ENCODE data around the gene IMMP2L. TPM values are rescaled to one million over a fixed set of nuclear protein-coding genes. Genes with fewer than 3 reads are reported as not detected.

The IMMP2L gene
- total and polyA plus RNA-seq, 2 of the 13 experiments (the other 11 are each of a cell fraction or from before 2014, with no cell fraction given): 7.8 to 16.9 TPM

DNA sequence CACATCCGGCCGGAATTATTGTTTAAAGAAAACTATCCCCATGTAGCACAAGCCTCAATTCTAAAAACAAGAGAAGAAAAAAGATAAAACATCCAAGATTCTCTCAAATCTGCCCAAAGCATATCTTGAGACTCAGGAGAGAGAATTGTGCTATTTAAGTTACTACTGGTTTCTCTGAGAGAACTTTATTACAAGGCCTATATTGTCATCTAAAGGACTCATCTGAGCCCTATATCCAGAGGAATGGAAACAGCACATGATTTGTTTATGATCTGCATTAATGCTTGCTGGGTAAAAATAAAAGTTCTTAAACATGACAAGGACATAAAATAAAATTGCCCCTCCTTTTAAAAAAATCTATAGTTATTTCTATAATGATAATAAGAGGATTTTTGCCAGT is 446.3 kb downstream of the IMMP2L start (continued):
- TF ChIP-seq, protein P1, sequence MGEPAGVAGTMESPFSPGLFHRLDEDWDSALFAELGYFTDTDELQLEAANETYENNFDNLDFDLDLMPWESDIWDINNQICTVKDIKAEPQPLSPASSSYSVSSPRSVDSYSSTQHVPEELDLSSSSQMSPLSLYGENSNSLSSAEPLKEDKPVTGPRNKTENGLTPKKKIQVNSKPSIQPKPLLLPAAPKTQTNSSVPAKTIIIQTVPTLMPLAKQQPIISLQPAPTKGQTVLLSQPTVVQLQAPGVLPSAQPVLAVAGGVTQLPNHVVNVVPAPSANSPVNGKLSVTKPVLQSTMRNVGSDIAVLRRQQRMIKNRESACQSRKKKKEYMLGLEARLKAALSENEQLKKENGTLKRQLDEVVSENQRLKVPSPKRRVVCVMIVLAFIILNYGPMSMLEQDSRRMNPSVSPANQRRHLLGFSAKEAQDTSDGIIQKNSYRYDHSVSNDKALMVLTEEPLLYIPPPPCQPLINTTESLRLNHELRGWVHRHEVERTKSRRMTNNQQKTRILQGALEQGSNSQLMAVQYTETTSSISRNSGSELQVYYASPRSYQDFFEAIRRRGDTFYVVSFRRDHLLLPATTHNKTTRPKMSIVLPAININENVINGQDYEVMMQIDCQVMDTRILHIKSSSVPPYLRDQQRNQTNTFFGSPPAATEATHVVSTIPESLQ (CRISPR knock-in tag; conservative IDR thresholded peaks at IDR 0.05): no peak
- TF ChIP-seq, protein P2, sequence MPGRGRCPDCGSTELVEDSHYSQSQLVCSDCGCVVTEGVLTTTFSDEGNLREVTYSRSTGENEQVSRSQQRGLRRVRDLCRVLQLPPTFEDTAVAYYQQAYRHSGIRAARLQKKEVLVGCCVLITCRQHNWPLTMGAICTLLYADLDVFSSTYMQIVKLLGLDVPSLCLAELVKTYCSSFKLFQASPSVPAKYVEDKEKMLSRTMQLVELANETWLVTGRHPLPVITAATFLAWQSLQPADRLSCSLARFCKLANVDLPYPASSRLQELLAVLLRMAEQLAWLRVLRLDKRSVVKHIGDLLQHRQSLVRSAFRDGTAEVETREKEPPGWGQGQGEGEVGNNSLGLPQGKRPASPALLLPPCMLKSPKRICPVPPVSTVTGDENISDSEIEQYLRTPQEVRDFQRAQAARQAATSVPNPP (CRISPR knock-in tag; IDR thresholded peaks at IDR 0.05): no peak
- no peak for TF ChIP-seq NPAS2 (CRISPR knock-in tag; IDR thresholded peaks at IDR 0.05; ENCODE audit: borderline replicate concordance)
- no peak for TF ChIP-seq MEIS1 (CRISPR knock-in tag; IDR thresholded peaks at IDR 0.05; ENCODE audit: borderline replicate concordance)
- no peak for TF ChIP-seq FOXO1 (CRISPR knock-in tag; IDR thresholded peaks at IDR 0.05)
- TF ChIP-seq, protein P3, sequence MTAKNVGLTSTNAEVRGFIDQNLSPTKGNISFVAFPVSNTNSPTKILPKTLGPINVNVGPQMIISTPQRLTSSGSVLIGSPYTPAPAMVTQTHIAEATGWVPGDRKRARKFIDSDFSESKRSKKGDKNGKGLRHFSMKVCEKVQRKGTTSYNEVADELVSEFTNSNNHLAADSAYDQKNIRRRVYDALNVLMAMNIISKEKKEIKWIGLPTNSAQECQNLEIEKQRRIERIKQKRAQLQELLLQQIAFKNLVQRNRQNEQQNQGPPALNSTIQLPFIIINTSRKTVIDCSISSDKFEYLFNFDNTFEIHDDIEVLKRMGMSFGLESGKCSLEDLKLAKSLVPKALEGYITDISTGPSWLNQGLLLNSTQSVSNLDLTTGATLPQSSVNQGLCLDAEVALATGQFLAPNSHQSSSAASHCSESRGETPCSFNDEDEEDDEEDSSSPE (CRISPR knock-in tag; IDR thresholded peaks at IDR 0.05): no peak
- TF ChIP-seq, protein P4, sequence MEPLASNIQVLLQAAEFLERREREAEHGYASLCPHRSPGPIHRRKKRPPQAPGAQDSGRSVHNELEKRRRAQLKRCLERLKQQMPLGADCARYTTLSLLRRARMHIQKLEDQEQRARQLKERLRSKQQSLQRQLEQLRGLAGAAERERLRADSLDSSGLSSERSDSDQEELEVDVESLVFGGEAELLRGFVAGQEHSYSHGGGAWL (CRISPR knock-in tag; IDR thresholded peaks at IDR 0.05): no peak
- no peak for TF ChIP-seq ZNF546 (CRISPR knock-in tag; conservative IDR thresholded peaks at IDR 0.05)
- no peak for TF ChIP-seq HDAC2 (CRISPR knock-in tag; IDR thresholded peaks at IDR 0.05)

Measured in HepG2 (cell line).